ENCODE measurements around the gene CXCR1.

GRCh38 chr2:218127929-218128455, 38.8 kb downstream of the CXCR1 start:
- TF ChIP-seq EZH2 (IDR thresholded peaks at IDR 0.05; ENCODE audit: low read length, unreplicated experiment) = no peak
- TF ChIP-seq CTCF (conservative IDR thresholded peaks at IDR 0.05; ENCODE audit: low read depth, low read length) = no peak
- no peak for TF ChIP-seq EZH2phosphoT487 (IDR thresholded peaks at IDR 0.05; ENCODE audit: borderline replicate concordance, low read length)
